Hepatocyte (in vitro differentiated cells): ENCODE results near the gene OSBPL5. TPM values are rescaled to one million over a fixed set of nuclear protein-coding genes. Genes with fewer than 3 reads are reported as not detected.

Experiments
- DNase-seq: peaks from one replicate; pipeline ENCODE4 v3.0.0-alpha.2; 2016; ENCODE audit warnings: low spot score
- H2AFZ ChIP-seq: fragments of 200-600 bp; sonication (generic); 2 replicates; pipeline ENCODE4 v1.6.0; 2016; ENCODE audit warnings: antibody characterized with exemption, mild to moderate bottlenecking
- H3K27ac ChIP-seq: fragments of 200-600 bp; sonication (generic); 2 replicates; pipeline ENCODE4 v1.5.1; 2016; ENCODE audit warnings: mild to moderate bottlenecking
- H3K27me3 ChIP-seq: fragments of 200-600 bp; sonication (generic); 2 replicates; pipeline ENCODE4 v1.6.1; 2016
- H3K36me3 ChIP-seq: fragments of 200-600 bp; sonication (generic); replicated peaks from 2 replicates; pipeline ENCODE4 v1.5.1; 2016; ENCODE audit warnings: low read depth; ENCODE audit not compliant: insufficient read depth
- H3K4me1 ChIP-seq: fragments of 200-600 bp; sonication (generic); 2 replicates; pipeline ENCODE4 v1.5.1; 2016; ENCODE audit warnings: mild to moderate bottlenecking, moderate library complexity; ENCODE audit not compliant: insufficient read depth
- H3K4me2 ChIP-seq: fragments of 200-600 bp; sonication (generic); 2 replicates; pipeline ENCODE4 v1.6.0; 2016
- H3K4me3 ChIP-seq: fragments of 200-600 bp; sonication (generic); 2 replicates; pipeline ENCODE4 v1.5.1; 2016; ENCODE audit warnings: mild to moderate bottlenecking
- H3K79me2 ChIP-seq: fragments of 200-600 bp; sonication (generic); 2 replicates; pipeline ENCODE4 v1.6.0; 2017; ENCODE audit warnings: mild to moderate bottlenecking
- H3K9me2 ChIP-seq: fragments of 200-600 bp; sonication (generic); replicated peaks from 2 replicates; pipeline ENCODE4 v1.6.0; 2017; ENCODE audit warnings: mild to moderate bottlenecking; ENCODE audit not compliant: insufficient read depth
- H3K9me3 ChIP-seq: fragments of 200-600 bp; sonication (generic); 2 replicates; pipeline ENCODE4 v1.5.1; 2016; ENCODE audit warnings: low read depth, mild to moderate bottlenecking
- H4K20me1 ChIP-seq: fragments of 200-600 bp; sonication (generic); 2 replicates; pipeline ENCODE4 v1.6.0; 2016; ENCODE audit warnings: mild to moderate bottlenecking; ENCODE audit not compliant: insufficient read depth, poor library complexity, severe bottlenecking
- CTCF ChIP-seq: fragments of 200-600 bp; sonication (generic); IDR thresholded peaks from 2 replicates; pipeline ENCODE4 v1.5.1; 2016; ENCODE audit warnings: antibody characterized with exemption, mild to moderate bottlenecking; ENCODE audit not compliant: poor library complexity
- EZH2 ChIP-seq: fragments of 200-600 bp; sonication (generic); IDR thresholded peaks from 2 replicates; pipeline ENCODE4 v1.6.1; 2016; ENCODE audit warnings: antibody characterized with exemption, mild to moderate bottlenecking, borderline replicate concordance
- EZH2phosphoT487 ChIP-seq: fragments of 200-600 bp; sonication (generic); IDR thresholded peaks from one replicate; pipeline ENCODE4 v1.6.1; 2018; ENCODE audit warnings: antibody characterized with exemption, mild to moderate bottlenecking, low read depth, moderate library complexity; ENCODE audit not compliant: unreplicated experiment, severe bottlenecking
- WGBS: methylation state at CpG from one replicate; pipeline ENCODE4 v1.1.6; 2016; ENCODE audit warnings: low lambda C conversion rate; ENCODE audit errors: missing lambda C conversion rate; 5-methylcytosine and 5-hydroxymethylcytosine counted together
- polyA plus RNA-seq: library from polyadenylated mRNA; unstranded; fragments of >200 nt; fragmentation: Nextera tagmentation; extraction: Ambion mirVana; gene quantifications from 2 replicates; pipeline ENCODE4 v1.2.1, GENCODE V29; 2016
- total RNA-seq: library from RNA; depleted of rRNA; stranded (reverse); fragments of >200 nt; gene quantifications from 2 replicates; pipeline ENCODE4 v1.2.3, GENCODE V29; 2014

OSBPL5 gene
- total and polyA plus RNA-seq, 2 experiments from 2014 or later: 9.0 to 12.5 TPM

GRCh38 chr11:3124821-3125220 is 40.3 kb downstream of the OSBPL5 start:
- no peaks in the 10 kb centered on the region for H3K9me2 ChIP-seq
- TF ChIP-seq EZH2phosphoT487 (no peak), EZH2 (no peak), CTCF (no peak)
- H3K79me2 ChIP-seq: no peaks in the 10 kb centered on the region
- no peak overlapping the region for H3K4me3 ChIP-seq
- no peaks in the 10 kb centered on the region for H3K9me3 ChIP-seq
- no peaks in the 10 kb centered on the region for H4K20me1 ChIP-seq
- no peak overlapping the region for H3K4me2 ChIP-seq
- no peaks in the 10 kb centered on the region for H3K4me1 ChIP-seq
- no peaks in the 10 kb centered on the region for H3K36me3 ChIP-seq
- H2AFZ ChIP-seq: no peak overlapping the region
- H3K27ac ChIP-seq: no peak overlapping the region
- H3K27me3 ChIP-seq: no peaks in the 10 kb centered on the region
- DNase-seq: no peak
- 94% methylated on average over 3 of the region's 3 CpGs for WGBS

- Histone ChIP-seq H3K27ac (no peak overlapping the region), H3K27me3 (no peaks in the 10 kb centered on the region), H3K79me2 (no peaks in the 10 kb centered on the region), H3K9me3 (no peaks in the 10 kb centered on the region), H2AFZ (no peak overlapping the region), H3K4me1 (no peaks in the 10 kb centered on the region), H3K4me3 (no peak overlapping the region), H3K9me2 (no peaks in the 10 kb centered on the region), H4K20me1 (no peaks in the 10 kb centered on the region), H3K4me2 (no peak overlapping the region), H3K36me3 (no peaks in the 10 kb centered on the region)
- TF ChIP-seq EZH2 (no peak), EZH2phosphoT487 (no peak), CTCF (no peak)
- WGBS: 94% methylated on average over 19 of the region's 19 CpGs
- peak; percentile 42 for DNase-seq
These were observed 41.1 kb downstream of the OSBPL5 start for GRCh38 chr11:3123761-3124733.

- H3K4me1 ChIP-seq: no peaks in the 10 kb centered on the region
- H3K9me3 ChIP-seq: no peaks in the 10 kb centered on the region
- no peaks in the 10 kb centered on the region for H3K9me2 ChIP-seq
- H3K4me2 ChIP-seq: no peak overlapping the region
- H2AFZ ChIP-seq: no peak overlapping the region
- no peak for DNase-seq
- no peak overlapping the region for H3K27ac ChIP-seq
- no peaks in the 10 kb centered on the region for H3K79me2 ChIP-seq
- no peaks in the 10 kb centered on the region for H3K27me3 ChIP-seq
- TF ChIP-seq CTCF (no peak), EZH2 (no peak), EZH2phosphoT487 (no peak)
- H4K20me1 ChIP-seq: no peaks in the 10 kb centered on the region
- 92% methylated on average over 19 of the region's 19 CpGs for WGBS
- no peak overlapping the region for H3K4me3 ChIP-seq
- H3K36me3 ChIP-seq: no peaks in the 10 kb centered on the region
These were observed 41.8 kb downstream of the OSBPL5 start for GRCh38 chr11:3123305-3123704.
